Measurements from ENCODE around the gene PLSCR5. TPM values are rescaled to one million over a fixed set of nuclear protein-coding genes. Genes with fewer than 3 reads are reported as not detected.
A peak's percentile ranks its signal among the peaks of the same experiment; 100 is the strongest.

The PLSCR5 gene
- polyA plus RNA-seq, 3 donors: not detected

- Mint-ChIP-seq H3K4me3 (peak overlapping the region in 1 of 2 donors; percentile 56), H3K36me3 (no peaks in the 10 kb centered on the region), H3K27me3 (ENCODE audit: low read depth in 3 of 3) (no peaks in the 10 kb centered on the region), H3K27ac (peak overlapping the region; percentile 10 to 88 (median 76)), H3K9me3 (no peaks in the 10 kb centered on the region), H3K4me1 (peaks cover 39% of the 10 kb centered on the region)
- Histone ChIP-seq H4K20me1 (ENCODE audit: insufficient read depth, low read length) (no peaks in the 10 kb centered on the region), H3K27ac (ENCODE audit: low read depth in 1 of 2, low read length in 2 of 2) (peak overlapping the region in 1 of 2 donors; percentile 65), H3K4me1 (ENCODE audit: control insufficient read depth in 1 of 2, insufficient read depth in 2 of 2, low read length in 2 of 2) (peaks cover 35 to 43% of the 10 kb centered on the region in 2 donors), H3K9ac (ENCODE audit: insufficient read depth, low read length, poor library complexity, severe bottlenecking) (no peak overlapping the region), H3K9me3 (replicated peaks in 1 of 2; ENCODE audit: control insufficient read depth in 1 of 2, insufficient read depth in 1 of 2, low read length in 2 of 2) (no peaks in the 10 kb centered on the region), H2AFZ (ENCODE audit: insufficient read depth, low read depth, low read length, poor library complexity, severe bottlenecking) (peak overlapping the region; percentile 70), H3K27me3 (ENCODE audit: control insufficient read depth in 2 of 2, insufficient read depth in 2 of 2, low read length in 2 of 2) (no peaks in the 10 kb centered on the region), H3K4me2 (replicated peaks; ENCODE audit: extremely low read depth, low read length, poor library complexity, severe bottlenecking) (peak overlapping the region; percentile 53), H3K79me2 (ENCODE audit: insufficient read depth, low read length) (no peaks in the 10 kb centered on the region), H3K36me3 (replicated peaks in 1 of 2; ENCODE audit: control insufficient read depth in 1 of 2, insufficient read depth in 2 of 2, low read length in 2 of 2) (no peaks in the 10 kb centered on the region), H3K4me3 (replicated peaks in 1 of 3; ENCODE audit: low read depth in 2 of 3, low read length in 3 of 3) (peak overlapping the region in 2 of 3 experiments; percentile 12 to 33)
- intact Hi-C loops (cut with micrococcal nuclease): loop anchor here in 1 of 2 donors (10.0 kb wide), 1 partner anchor 45 kb away; no protein-coding TSS in a partner anchor
- no peak for DNase-seq
- no peak for TF ChIP-seq CTCF (IDR thresholded peaks at IDR 0.05)
These were observed 55.0 kb downstream of the PLSCR5 start for GRCh38 chr3:146550070-146550615.

GRCh38 chr3:146547235-146547835 lies 57.8 kb downstream of the PLSCR5 start:
- H3K9me3 Mint-ChIP-seq: no peaks in the 10 kb centered on the region
- intact Hi-C loops (cut with micrococcal nuclease): no loop called here
- H3K4me2 ChIP-seq (replicated peaks; ENCODE audit: extremely low read depth, low read length, poor library complexity, severe bottlenecking): no peak overlapping the region

More at GRCh38 chr3:146547235-146547835, 57.8 kb downstream of the PLSCR5 start:
- Histone ChIP-seq H3K9me3 (replicated peaks in 1 of 2; ENCODE audit: control insufficient read depth in 1 of 2, insufficient read depth in 1 of 2, low read length in 2 of 2) (no peaks in the 10 kb centered on the region), H3K9ac (ENCODE audit: insufficient read depth, low read length, poor library complexity, severe bottlenecking) (no peak overlapping the region), H4K20me1 (ENCODE audit: insufficient read depth, low read length) (peaks cover 4% of the 10 kb centered on the region), H2AFZ (ENCODE audit: insufficient read depth, low read depth, low read length, poor library complexity, severe bottlenecking) (no peak overlapping the region), H3K36me3 (replicated peaks in 1 of 2; ENCODE audit: control insufficient read depth in 1 of 2, insufficient read depth in 2 of 2, low read length in 2 of 2) (no peaks in the 10 kb centered on the region), H3K4me1 (ENCODE audit: control insufficient read depth in 1 of 2, insufficient read depth in 2 of 2, low read length in 2 of 2) (peaks cover 36 to 44% of the 10 kb centered on the region in 2 donors), H3K4me3 (replicated peaks in 1 of 3; ENCODE audit: low read depth in 2 of 3, low read length in 3 of 3) (no peak overlapping the region), H3K27me3 (ENCODE audit: control insufficient read depth in 2 of 2, insufficient read depth in 2 of 2, low read length in 2 of 2) (no peaks in the 10 kb centered on the region), H3K79me2 (ENCODE audit: insufficient read depth, low read length) (peaks cover 20% of the 10 kb centered on the region), H3K27ac (ENCODE audit: low read depth in 1 of 2, low read length in 2 of 2) (no peak overlapping the region)
- Mint-ChIP-seq H3K36me3 (peaks cover 0 to 6% of the 10 kb centered on the region in 2 donors), H3K27ac (no peak overlapping the region), H3K4me3 (no peak overlapping the region), H3K27me3 (ENCODE audit: low read depth in 3 of 3) (peaks cover 0 to 2% (median 0%) of the 10 kb centered on the region in 3 donors), H3K4me1 (peaks cover 34% of the 10 kb centered on the region)
- TF ChIP-seq CTCF (IDR thresholded peaks at IDR 0.05): no peak
- no peak for DNase-seq

Measured in CD14-positive monocyte (primary cell).